ENCODE results near the gene TMEM120B.

DNA sequence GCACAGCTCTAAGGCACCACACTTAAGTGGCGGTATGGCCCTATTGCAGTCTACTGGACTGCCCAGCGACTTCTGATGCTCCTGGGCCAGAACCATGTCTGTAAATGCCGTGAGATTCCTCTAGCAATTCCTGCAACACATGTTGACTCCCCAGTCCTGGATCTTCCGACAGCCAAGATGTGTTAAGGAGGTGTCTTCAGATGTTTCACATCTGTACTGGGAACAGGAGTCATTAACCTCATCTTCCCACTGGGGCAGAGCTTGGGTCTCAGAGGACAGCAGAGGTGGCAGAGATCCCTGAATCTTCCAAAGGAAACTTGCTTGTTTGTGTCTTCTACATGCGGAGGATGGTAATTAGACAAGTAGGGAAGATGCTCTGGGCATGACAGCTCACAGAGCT, 8.2 kb downstream of the TMEM120B start:
- TF ChIP-seq, protein P1, sequence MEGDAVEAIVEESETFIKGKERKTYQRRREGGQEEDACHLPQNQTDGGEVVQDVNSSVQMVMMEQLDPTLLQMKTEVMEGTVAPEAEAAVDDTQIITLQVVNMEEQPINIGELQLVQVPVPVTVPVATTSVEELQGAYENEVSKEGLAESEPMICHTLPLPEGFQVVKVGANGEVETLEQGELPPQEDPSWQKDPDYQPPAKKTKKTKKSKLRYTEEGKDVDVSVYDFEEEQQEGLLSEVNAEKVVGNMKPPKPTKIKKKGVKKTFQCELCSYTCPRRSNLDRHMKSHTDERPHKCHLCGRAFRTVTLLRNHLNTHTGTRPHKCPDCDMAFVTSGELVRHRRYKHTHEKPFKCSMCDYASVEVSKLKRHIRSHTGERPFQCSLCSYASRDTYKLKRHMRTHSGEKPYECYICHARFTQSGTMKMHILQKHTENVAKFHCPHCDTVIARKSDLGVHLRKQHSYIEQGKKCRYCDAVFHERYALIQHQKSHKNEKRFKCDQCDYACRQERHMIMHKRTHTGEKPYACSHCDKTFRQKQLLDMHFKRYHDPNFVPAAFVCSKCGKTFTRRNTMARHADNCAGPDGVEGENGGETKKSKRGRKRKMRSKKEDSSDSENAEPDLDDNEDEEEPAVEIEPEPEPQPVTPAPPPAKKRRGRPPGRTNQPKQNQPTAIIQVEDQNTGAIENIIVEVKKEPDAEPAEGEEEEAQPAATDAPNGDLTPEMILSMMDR (IDR thresholded peaks at IDR 0.05), result no peak
- no peak for TF ChIP-seq POLR2A (IDR thresholded peaks at IDR 0.05)
- TF ChIP-seq POLR2AphosphoS5 (IDR thresholded peaks at IDR 0.05), result no peak

Measured in breast epithelium (tissue), 3 donors.